AG09319 (cell line): ENCODE data around the gene EGFL7.
"Not testable (repeated sequence)": the region's sequence is repeated elsewhere in the genome, so short reads cannot be mapped to it uniquely, and the experiment has no call there.

Experiments used
- DNase-seq: peaks from one replicate; pipeline ENCODE4 v3.0.0-alpha.2; 2010; ENCODE audit warnings: low read depth; ENCODE audit errors: extremely low read depth
- TF ChIP-seq, protein P1 (sequence below): IDR thresholded peaks from 2 replicates; pipeline ENCODE4 v1.5.1; 2011; ENCODE audit warnings: low read depth, mild to moderate bottlenecking, inconsistent platforms, low read length, moderate library complexity

EGFL7 gene

DNA sequence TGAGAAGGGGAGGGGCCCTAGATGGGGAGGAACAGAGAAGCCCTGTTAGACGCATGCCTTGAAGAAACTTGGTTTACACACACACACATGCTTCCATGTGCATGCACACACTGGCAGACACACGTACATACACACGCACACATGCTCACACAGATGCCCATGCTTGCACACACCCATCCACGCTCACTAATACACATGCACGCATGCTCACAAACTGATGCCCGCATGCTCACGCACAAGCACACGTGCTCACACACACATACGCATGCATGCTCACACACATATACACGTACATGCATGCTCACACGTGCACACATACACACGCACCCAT is 32.1 kb upstream of the EGFL7 start:
- TF ChIP-seq, protein P1, sequence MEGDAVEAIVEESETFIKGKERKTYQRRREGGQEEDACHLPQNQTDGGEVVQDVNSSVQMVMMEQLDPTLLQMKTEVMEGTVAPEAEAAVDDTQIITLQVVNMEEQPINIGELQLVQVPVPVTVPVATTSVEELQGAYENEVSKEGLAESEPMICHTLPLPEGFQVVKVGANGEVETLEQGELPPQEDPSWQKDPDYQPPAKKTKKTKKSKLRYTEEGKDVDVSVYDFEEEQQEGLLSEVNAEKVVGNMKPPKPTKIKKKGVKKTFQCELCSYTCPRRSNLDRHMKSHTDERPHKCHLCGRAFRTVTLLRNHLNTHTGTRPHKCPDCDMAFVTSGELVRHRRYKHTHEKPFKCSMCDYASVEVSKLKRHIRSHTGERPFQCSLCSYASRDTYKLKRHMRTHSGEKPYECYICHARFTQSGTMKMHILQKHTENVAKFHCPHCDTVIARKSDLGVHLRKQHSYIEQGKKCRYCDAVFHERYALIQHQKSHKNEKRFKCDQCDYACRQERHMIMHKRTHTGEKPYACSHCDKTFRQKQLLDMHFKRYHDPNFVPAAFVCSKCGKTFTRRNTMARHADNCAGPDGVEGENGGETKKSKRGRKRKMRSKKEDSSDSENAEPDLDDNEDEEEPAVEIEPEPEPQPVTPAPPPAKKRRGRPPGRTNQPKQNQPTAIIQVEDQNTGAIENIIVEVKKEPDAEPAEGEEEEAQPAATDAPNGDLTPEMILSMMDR = no peak

DNA sequence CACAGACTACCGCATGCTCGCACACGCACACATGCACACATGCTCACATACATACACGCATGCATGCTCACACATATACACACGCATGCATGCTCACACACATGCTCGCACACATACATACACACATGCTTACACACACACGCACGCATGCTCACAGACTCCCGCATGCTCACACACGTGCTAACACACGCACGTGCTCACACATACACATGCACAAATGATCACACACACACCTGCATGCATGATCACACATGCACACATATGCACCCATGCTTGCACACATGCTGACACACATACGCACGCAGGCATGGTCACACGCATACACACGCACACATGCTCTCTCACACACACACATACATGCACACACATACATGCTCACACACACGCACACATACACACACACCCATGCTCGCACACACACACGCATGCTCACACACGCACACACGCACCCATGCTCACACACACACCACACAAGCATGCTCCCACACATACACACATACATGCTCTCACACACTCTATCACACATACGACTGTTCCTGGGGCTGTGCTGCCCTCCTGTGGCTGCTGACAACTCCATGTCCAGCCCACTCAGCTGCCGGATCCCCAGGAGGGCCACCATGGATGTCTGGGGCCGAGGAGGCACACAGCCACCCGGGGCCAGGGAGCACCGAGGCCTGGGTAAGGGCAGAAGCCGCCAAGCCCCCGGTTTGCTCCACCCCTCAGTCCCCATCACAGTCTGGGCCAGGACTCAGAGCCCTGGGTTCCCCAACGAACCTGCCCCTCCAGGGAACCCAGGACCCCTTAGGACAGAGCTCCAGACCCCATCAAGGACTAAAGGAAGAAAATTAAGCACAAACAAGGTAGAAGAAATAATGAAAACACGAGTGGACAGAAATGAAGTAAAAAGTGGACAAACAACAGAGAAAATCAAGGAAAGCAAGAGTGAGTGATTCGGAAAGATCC is 31.4 kb upstream of the EGFL7 start:
- DNase-seq = peak; percentile 48
- TF ChIP-seq, protein P1 = peak; percentile 85

More for the DNA sequence above, 32.1 kb upstream of the EGFL7 start:
- DNase-seq = no peak

DNA sequence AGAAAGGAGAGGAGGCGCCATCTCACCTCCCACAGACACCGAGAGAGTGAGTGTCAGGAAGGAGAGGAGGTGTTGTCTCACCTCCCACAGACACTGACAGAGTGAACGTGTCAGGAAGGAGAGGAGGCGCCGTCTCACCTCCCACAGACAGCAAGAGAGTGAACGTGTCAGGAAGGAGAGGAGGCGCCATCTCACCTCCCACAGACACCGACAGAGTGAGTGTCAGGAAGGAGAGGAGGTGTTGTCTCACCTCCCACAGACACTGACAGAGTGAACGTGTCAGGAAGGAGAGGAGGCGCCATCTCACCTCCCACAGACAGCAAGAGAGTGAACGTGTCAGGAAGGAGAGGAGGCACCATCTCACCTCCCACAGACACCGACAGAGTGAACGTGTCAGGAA is 30.6 kb upstream of the EGFL7 start:
- not testable (repeated sequence) for DNase-seq

DNA sequence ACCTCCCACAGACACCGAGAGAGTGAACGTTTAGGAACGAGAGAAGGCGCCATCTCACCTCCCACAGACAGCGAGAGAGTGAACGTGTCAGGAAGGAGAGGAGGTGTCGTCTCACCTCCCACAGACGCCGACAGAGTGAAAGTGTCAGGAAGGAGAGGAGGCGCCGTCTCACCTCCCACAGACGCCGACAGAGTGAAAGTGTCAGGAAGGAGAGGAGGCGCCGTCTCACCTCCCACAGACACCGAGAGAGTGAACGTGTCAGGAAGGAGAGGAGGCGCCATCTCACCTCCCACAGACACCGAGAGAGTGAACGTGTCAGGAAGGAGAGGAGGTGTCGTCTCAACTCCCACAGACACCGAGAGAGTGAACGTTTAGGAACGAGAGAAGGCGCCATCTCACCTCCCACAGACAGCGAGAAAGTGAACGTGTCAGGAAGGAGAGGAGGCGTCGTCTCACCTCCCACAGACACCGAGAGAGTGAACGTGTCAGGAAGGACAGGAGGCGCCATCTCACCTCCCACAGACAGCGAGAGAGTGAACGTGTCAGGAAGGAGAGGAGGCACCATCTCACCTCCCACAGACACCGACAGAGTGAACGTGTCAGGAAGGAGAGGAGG is 30.1 kb upstream of the EGFL7 start:
- DNase-seq = not testable (repeated sequence)

DNA sequence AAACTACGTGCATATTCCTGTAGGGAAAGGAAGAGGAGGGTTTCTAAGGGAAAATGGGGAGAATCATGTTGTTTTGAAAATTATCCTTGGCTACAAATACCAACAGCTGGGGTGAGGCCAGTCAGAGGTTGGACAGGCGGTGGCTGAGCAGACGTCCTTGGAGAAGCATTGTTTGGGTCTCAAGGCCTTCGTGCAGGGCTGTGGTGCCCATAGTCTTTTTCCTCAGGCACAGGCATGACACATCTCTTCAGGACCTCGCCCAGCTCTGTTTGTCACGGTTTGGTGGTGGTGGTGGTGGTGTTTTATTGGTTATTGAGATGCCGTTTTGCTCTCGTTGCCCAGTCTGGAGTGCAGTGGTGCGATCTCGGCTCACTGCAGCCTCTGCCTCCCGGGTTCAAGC is 27.8 kb upstream of the EGFL7 start:
- TF ChIP-seq, protein P1 = no peak
- no peak for DNase-seq

DNA sequence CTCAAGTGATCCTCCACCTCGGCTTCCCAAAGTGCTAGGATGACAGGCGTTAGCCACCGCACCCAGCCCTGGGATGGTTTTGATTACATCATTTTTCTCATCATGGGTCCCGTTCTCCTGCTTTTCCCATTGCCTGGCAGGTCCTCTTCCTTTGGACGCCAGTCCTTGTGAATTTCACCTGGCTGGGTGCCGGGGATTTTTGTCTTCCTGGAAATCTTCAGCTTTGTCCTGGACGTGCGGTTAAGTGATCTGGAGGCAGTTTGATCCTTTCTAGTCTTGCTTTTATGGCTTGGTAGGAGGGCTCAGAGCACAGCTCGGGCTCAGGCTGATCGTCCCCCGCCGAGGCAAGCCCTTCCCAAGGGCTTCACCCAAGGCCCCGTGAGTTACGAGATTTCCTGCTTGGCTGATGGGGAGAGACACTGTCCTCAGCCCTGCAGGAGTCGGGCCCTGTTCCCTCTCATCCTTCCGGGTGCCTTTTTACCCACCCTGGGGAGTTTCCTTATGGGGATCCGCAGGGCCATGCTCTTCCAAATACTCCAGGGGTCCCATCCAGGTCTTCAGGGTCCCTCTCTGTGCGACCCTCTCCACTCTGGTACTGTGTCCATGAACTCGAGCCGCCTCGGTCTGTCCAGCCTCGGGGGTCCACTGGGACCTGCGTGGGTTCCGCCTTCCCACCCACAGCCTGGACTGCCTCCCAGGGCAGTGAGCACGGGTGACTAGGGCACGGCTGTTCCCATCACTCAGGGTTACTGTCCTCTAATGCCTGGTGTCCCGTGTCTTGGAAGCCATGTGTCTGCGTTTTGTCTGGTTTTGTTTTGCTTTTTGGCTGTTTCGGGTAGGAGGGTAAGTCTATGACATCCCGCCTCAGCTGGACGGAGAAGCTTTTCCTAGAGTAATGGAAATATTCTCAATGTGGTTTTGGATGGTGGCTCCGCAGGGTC is 22.3 kb upstream of the EGFL7 start:
- no peak for DNase-seq
- TF ChIP-seq, protein P1 = no peak

DNA sequence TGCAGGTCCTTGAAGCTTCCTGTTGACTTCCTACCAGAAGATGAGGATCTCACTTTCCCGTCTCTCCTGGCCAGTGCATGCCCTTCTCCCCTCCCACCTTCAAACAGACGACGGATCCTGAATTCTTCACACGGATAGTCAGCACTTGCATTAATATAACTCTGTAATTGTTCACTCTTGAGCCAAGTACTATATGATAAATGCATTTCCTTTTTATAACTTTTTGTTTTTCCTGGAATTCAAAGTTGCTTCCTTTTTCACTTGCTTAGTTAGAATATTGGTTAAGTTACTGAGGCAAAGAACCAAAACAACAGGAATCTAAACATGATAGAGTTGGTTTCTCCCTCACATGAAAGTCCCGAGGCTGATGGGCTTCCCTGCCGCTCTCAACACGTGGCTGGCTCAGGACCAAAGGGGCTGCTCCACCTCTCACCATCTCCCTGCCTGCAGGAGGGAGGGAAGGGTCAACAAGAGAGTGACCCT is 20.2 kb upstream of the EGFL7 start:
- TF ChIP-seq, protein P1 = no peak
- no peak for DNase-seq
